ENCODE results near the gene CYP2F1.
A peak's percentile ranks its signal among the peaks of the same experiment; 100 is the strongest.
"Not testable (repeated sequence)": the region's sequence is repeated elsewhere in the genome, so short reads cannot be mapped to it uniquely, and the experiment has no call there.

Gene CYP2F1

DNA sequence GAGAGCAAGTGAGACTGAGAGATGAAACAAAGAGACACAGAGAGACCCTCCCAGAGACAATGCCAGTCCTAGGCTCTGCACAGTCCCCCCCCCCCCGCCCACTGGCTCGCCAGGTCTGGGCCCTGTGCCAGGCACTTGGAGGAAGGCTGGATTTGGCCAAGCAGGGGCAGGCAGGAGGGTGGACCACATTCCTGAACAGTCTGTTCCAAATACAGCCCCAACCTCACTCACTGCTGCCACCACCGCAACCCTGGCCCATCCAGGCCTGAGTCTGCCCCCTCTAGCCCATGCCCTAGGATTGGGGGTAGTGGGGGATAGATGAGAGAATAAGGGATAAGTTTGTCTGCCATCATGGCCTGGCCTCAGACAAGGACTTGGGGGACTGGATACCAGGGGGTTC is 19.0 kb downstream of the CYP2F1 start:
- Histone ChIP-seq H3K4me3 (ENCODE audit: low read depth, low read length) (no peak overlapping the region), H3K27me3 (no peaks in the 10 kb centered on the region), H3K4me1 (no peaks in the 10 kb centered on the region), H3K36me3 (no peaks in the 10 kb centered on the region), H3K9me3 (no peaks in the 10 kb centered on the region)
- TF ChIP-seq, protein P1, sequence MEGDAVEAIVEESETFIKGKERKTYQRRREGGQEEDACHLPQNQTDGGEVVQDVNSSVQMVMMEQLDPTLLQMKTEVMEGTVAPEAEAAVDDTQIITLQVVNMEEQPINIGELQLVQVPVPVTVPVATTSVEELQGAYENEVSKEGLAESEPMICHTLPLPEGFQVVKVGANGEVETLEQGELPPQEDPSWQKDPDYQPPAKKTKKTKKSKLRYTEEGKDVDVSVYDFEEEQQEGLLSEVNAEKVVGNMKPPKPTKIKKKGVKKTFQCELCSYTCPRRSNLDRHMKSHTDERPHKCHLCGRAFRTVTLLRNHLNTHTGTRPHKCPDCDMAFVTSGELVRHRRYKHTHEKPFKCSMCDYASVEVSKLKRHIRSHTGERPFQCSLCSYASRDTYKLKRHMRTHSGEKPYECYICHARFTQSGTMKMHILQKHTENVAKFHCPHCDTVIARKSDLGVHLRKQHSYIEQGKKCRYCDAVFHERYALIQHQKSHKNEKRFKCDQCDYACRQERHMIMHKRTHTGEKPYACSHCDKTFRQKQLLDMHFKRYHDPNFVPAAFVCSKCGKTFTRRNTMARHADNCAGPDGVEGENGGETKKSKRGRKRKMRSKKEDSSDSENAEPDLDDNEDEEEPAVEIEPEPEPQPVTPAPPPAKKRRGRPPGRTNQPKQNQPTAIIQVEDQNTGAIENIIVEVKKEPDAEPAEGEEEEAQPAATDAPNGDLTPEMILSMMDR (IDR thresholded peaks at IDR 0.05; ENCODE audit: low read depth, low read length) = no peak
- no peak for DNase-seq

DNA sequence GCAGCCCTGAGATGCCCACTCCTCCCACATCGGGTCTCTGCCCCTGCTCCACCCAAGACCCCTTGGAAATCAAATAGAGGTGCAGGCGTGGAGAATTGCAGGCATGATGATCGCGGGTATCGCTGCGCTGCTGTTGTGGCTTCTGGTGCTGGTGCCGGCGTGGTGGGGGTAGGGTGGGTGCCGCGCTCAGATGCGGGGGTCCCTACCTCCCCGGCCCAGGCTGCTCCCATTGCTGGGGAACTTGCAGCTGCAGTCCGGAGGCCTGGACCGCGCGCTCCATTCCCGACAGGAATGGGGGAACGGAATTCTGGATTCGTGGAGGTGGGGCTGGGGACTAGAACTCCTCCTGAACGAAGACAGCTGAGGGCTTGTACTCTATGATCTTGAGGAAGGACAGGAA is 20.4 kb downstream of the CYP2F1 start:
- TF ChIP-seq, protein P1 (IDR thresholded peaks at IDR 0.05; ENCODE audit: low read depth, low read length) = no peak
- Histone ChIP-seq H3K4me1 (no peaks in the 10 kb centered on the region), H3K27me3 (no peaks in the 10 kb centered on the region), H3K36me3 (no peaks in the 10 kb centered on the region), H3K4me3 (ENCODE audit: low read depth, low read length) (no peak overlapping the region), H3K9me3 (no peaks in the 10 kb centered on the region)
- no peak for DNase-seq

DNA sequence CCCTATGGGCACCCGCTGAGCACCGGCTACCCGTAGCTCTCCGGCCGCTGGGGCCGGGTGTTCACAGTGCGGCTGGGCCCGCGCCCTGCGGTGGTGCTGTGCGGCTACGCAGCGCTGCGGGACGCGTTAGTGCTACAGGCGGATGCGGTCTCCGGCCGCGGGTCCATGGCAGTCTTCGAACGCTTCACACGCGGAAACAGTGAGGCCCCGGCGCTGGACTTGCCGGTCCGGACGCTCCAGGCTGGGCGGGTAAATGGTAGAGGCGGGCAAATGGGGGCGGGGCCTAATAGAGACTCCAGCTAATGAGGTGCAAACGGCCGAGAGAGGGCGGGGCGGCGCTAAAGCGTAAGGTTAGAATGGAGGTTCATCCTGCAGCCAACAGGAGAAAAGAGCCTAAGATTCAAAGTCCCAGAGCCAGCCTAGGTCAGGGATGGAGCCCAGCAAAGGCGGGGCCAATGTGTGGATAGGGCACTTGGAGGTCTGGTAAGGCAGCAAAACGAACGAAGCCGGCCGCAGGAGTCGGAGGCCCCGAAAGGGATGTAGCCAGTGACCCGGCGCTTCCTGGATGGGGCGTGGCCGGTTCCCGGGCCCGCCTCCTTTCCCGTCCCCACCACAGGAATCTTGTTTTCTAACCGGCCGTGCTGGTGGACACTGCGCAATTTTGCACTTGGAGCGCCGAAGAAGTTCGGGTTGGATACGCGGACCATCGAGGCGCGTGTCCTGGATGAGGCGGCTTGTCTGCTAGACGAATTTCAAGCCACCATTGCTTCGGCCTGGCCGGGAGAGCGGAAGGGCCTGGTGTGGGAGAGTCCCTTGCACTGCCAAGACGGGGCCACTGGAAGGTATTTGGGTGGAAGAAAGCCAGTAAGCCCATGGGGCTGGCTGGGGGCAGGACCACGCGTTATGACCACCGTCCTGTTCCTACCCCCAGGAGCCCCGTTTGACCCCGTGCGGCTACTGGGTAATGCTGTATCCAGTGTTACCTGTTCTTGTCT is 21.5 kb downstream of the CYP2F1 start:
- not testable (repeated sequence) for H3K9me3 ChIP-seq; H3K36me3 ChIP-seq; H3K4me3 ChIP-seq (ENCODE audit: low read depth, low read length); DNase-seq; H3K4me1 ChIP-seq; H3K27me3 ChIP-seq

DNA sequence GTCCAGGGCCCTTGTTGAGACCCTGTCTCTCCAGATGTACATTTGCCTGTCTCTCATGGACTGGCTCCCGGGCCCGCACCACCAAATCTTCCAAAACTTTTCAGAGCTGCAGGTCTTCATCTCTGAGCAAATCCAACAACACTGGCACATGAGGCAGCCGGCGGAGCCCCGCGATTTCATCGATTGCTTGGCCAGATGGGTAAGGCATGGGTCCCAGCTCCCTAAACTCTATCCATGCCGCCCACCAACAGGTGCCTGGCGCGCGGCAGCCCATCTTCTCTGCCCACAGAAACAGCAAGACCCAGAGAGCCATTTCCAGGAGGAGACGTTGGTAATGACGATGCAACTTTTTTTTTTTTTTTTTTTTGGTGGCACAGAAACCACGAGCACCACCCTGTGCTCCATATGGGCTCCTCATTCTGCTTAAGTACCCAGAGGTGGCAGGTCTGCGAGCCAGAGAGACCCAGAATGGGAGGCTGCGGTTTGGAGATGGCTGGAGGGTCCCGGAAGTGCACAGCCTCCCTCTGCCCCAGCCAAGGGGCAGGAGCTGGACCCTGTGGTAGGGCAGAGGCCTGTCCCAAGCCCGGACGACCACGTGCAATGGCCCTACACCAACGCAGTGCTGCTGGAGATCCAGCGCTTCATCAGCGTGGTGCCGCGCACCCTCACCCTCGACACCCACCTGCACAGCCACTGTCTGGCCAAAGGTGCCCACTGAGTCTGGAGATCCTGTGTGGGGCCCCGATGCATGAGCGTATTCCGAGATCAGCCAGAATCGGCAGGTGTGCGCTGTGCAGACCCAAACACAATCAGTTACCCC is 22.6 kb downstream of the CYP2F1 start:
- DNase-seq = no peak
- no peaks in the 10 kb centered on the region for H3K4me1 ChIP-seq
- H3K4me3 ChIP-seq (ENCODE audit: low read depth, low read length) = no peak overlapping the region
- no peaks in the 10 kb centered on the region for H3K27me3 ChIP-seq
- no peaks in the 10 kb centered on the region for H3K9me3 ChIP-seq
- TF ChIP-seq, protein P1 (IDR thresholded peaks at IDR 0.05; ENCODE audit: low read depth, low read length) = no peak
- no peaks in the 10 kb centered on the region for H3K36me3 ChIP-seq

DNA sequence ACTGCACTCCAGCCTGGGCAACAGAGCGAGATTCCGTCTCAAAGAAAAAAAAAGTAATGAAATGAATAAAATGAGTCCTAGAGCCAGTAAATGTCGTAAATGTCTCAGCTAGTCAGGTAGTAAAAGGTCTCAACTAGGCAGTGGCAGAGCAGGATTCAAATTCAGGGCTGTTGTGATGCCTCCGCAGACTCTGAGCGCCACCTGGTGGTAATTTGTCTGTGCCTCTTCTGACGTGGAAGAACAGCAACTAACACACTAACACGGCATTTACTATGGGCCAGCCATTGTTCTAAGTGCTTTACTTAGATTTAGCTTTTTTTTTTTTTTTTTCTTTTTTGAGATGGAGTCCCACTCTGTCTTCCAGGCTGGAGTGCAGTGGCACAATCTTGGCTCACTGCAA is 30.2 kb downstream of the CYP2F1 start:
- H3K4me1 ChIP-seq = no peaks in the 10 kb centered on the region
- H3K4me3 ChIP-seq (ENCODE audit: low read depth, low read length) = no peak overlapping the region
- DNase-seq = peak; percentile 81
- no peaks in the 10 kb centered on the region for H3K9me3 ChIP-seq
- TF ChIP-seq, protein P1 (IDR thresholded peaks at IDR 0.05; ENCODE audit: low read depth, low read length) = peak; percentile 89
- no peaks in the 10 kb centered on the region for H3K36me3 ChIP-seq
- H3K27me3 ChIP-seq = no peaks in the 10 kb centered on the region

DNA sequence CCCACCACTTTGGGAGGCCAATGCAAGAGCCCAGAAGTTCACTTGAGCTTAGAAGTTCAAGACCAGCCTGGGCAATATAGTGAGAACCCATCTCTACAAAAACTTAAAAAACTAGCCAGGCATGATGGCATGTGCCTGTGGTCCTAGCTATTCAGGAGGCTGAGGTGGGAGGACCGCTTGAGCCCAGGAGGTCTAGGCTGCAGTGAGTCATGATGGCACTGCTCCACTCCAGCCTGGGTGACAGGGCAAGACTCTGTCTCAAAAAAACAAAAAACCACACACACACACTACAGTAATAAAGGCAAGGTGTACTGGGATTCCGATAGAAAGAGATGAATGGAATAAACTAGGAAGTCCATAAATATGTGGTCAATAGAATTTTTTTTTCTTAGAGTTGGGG is 35.6 kb downstream of the CYP2F1 start:
- Histone ChIP-seq H3K9me3 (no peaks in the 10 kb centered on the region), H3K4me3 (ENCODE audit: low read depth, low read length) (no peak overlapping the region), H3K36me3 (no peaks in the 10 kb centered on the region), H3K4me1 (no peaks in the 10 kb centered on the region), H3K27me3 (no peaks in the 10 kb centered on the region)
- DNase-seq = no peak
- TF ChIP-seq, protein P1 (IDR thresholded peaks at IDR 0.05; ENCODE audit: low read depth, low read length) = no peak

DNA sequence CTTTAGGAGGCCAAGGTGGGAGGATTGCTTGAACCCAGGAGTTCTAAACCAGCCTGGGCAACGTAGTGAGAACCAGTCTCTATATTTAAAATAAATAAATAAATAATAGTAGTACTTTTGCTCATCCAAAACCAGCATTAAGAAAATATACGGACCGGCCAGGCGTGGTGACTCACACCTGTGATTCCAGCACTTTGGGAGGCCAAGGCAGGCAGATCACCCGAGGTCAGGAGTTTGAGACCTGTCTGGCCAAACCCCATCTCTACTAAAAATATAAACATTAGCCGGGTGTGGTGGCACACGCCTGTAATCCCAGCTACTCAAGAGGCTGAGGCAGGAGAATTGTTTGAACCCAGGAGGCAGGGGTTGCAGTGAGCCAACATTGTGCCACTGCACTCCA is 36.8 kb downstream of the CYP2F1 start:
- DNase-seq; H3K27me3 ChIP-seq; H3K9me3 ChIP-seq; H3K36me3 ChIP-seq; H3K4me1 ChIP-seq; H3K4me3 ChIP-seq (ENCODE audit: low read depth, low read length): not testable (repeated sequence)
